HL-60 (cell line): ENCODE measurements around the gene DIAPH2.

Experiments
- DNase-seq, 2 experiments: peaks; one replicate each; pipeline ENCODE4 v3.0.0-alpha.2; 2010 to 2020; ENCODE audit warnings: low read depth in 1 of 2, low spot score in 1 of 2
- H3K27ac ChIP-seq: fragments of 250-450 bp; sonication (Bioruptor Pico); replicated peaks from 2 replicates; pipeline ENCODE4 v1.5.1; 2020; ENCODE audit warnings: mild to moderate bottlenecking, moderate library complexity
- H3K27me3 ChIP-seq: fragments of 250-450 bp; sonication (Bioruptor Pico); 2 replicates; pipeline ENCODE4 v1.5.1; 2021; ENCODE audit warnings: mild to moderate bottlenecking, moderate library complexity; ENCODE audit not compliant: insufficient read depth, poor library complexity, severe bottlenecking
- H3K4me3 ChIP-seq: replicated peaks from 2 replicates; pipeline ENCODE4 v1.5.1; 2011; ENCODE audit warnings: mild to moderate bottlenecking, control low read depth, low read length; ENCODE audit not compliant: insufficient read depth
- CTCF ChIP-seq: IDR thresholded peaks from one replicate; pipeline ENCODE4 v1.5.1; 2011; ENCODE audit warnings: low read length, control low read depth, inconsistent platforms; ENCODE audit not compliant: insufficient read depth
- GABPA ChIP-seq: IDR thresholded peaks from 2 replicates; pipeline ENCODE4 v1.6.1; 2012; ENCODE audit warnings: low read depth
- POLR2AphosphoS5 ChIP-seq: IDR thresholded peaks from 2 replicates; pipeline ENCODE4 v1.6.1; 2012; ENCODE audit warnings: low read depth
- REST ChIP-seq: IDR thresholded peaks from 2 replicates; pipeline ENCODE4 v1.6.1; 2012; ENCODE audit warnings: low read depth; ENCODE audit not compliant: insufficient replicate concordance
- SPI1 ChIP-seq: IDR thresholded peaks from 2 replicates; pipeline ENCODE4 v1.6.1; 2012; ENCODE audit warnings: low read depth, mild to moderate bottlenecking, borderline replicate concordance

Gene DIAPH2

GRCh38 chrX:97314345-97314744 lies 629.7 kb downstream of the DIAPH2 start:
- TF ChIP-seq REST (no peak), GABPA (no peak), SPI1 (no peak), POLR2AphosphoS5 (no peak), CTCF (no peak)
- no peak for DNase-seq
- Histone ChIP-seq H3K27me3 (no peaks in the 10 kb centered on the region), H3K27ac (no peak overlapping the region), H3K4me3 (no peak overlapping the region)

- Histone ChIP-seq H3K4me3 (no peak overlapping the region), H3K27me3 (no peaks in the 10 kb centered on the region), H3K27ac (no peak overlapping the region)
- no peak for DNase-seq
- TF ChIP-seq CTCF (no peak), SPI1 (no peak), GABPA (no peak), POLR2AphosphoS5 (no peak), REST (no peak)
Measured at GRCh38 chrX:97315939-97316338, 631.3 kb downstream of the DIAPH2 start.

- Histone ChIP-seq H3K4me3 (no peak overlapping the region), H3K27ac (no peak overlapping the region), H3K27me3 (no peaks in the 10 kb centered on the region)
- no peak for DNase-seq
- no peak for TF ChIP-seq SPI1
- TF ChIP-seq POLR2AphosphoS5 = no peak
- no peak for TF ChIP-seq GABPA
- TF ChIP-seq CTCF = no peak
- TF ChIP-seq REST = no peak
Measured at GRCh38 chrX:97320305-97320704, 635.7 kb downstream of the DIAPH2 start.
